Fibroblast of lung (primary cell): ENCODE results near the gene ZNF414. TPM values are rescaled to one million over a fixed set of nuclear protein-coding genes. Genes with fewer than 3 reads are reported as not detected.

Experiments used
- DNase-seq, 2 donors: peaks; one replicate each; pipeline versions ENCODE4 v3.0.0 to v3.0.0-alpha.2; 2010; ENCODE audit warnings: low read depth in 2 of 2
- H2AFZ ChIP-seq: 2 replicates; pipeline ENCODE4 v1.5.1; 2012; ENCODE audit warnings: low read length, control low read depth, inconsistent platforms
- H3K27ac ChIP-seq: 2 replicates; pipeline ENCODE4 v1.5.1; 2011; ENCODE audit warnings: low read length, control low read depth; ENCODE audit not compliant: insufficient read depth
- H3K27me3 ChIP-seq: 2 replicates; pipeline ENCODE4 v1.5.1; 2011; ENCODE audit warnings: mild to moderate bottlenecking, low read length; ENCODE audit not compliant: control insufficient read depth, insufficient read depth
- H3K36me3 ChIP-seq: 2 replicates; pipeline ENCODE4 v1.5.1; 2011; ENCODE audit warnings: low read length; ENCODE audit not compliant: control insufficient read depth, insufficient read depth
- H3K4me1 ChIP-seq: 2 replicates; pipeline ENCODE4 v1.5.1; 2011; ENCODE audit warnings: low read length; ENCODE audit not compliant: control insufficient read depth, insufficient read depth; ENCODE audit errors: extremely low read depth
- H3K4me2 ChIP-seq: 2 replicates; pipeline ENCODE4 v1.5.1; 2011; ENCODE audit warnings: low read length, control low read depth; ENCODE audit not compliant: insufficient read depth; ENCODE audit errors: extremely low read depth
- H3K4me3 ChIP-seq, 4 experiments: fragments of 200-600 bp in 1 of 4; sonication (generic) in 1 of 4; replicated peaks in 1 of 4; 2 replicates each; pipeline ENCODE4 v1.5.1; 2011 to 2016; ENCODE audit warnings: low read length in 4 of 4, low read depth in 3 of 4, mild to moderate bottlenecking in 3 of 4, control low read depth in 2 of 4, inconsistent platforms in 1 of 4, mixed read lengths in 1 of 4; ENCODE audit not compliant: insufficient read depth in 1 of 4; ENCODE audit errors: control extremely low read depth in 1 of 4
- H3K79me2 ChIP-seq: 2 replicates; pipeline ENCODE4 v1.5.1; 2012; ENCODE audit warnings: mild to moderate bottlenecking, low read length, inconsistent platforms; ENCODE audit not compliant: control insufficient read depth, insufficient read depth
- H3K9ac ChIP-seq: 2 replicates; pipeline ENCODE4 v1.5.1; 2011; ENCODE audit warnings: mild to moderate bottlenecking, low read length, control low read depth; ENCODE audit not compliant: insufficient read depth
- H3K9me3 ChIP-seq: 2 replicates; pipeline ENCODE4 v1.5.1; 2012; ENCODE audit warnings: low read depth, low read length; ENCODE audit not compliant: control insufficient read depth, insufficient read depth
- H4K20me1 ChIP-seq: 2 replicates; pipeline ENCODE4 v1.5.1; 2011; ENCODE audit warnings: low read length; ENCODE audit not compliant: control insufficient read depth, insufficient read depth; ENCODE audit errors: extremely low read depth
- EZH2 ChIP-seq: IDR thresholded peaks from 2 replicates; pipeline ENCODE4 v1.5.1; 2012; ENCODE audit warnings: low read length, control low read depth, mild to moderate bottlenecking; ENCODE audit errors: missing control alignments
- polyA plus RNA-seq, 2 donors: library from polyadenylated mRNA; depleted of rRNA in 1 of 2; stranded (reverse) in 1 of 2; unstranded in 1 of 2; fragments of >200 nt; gene quantifications; 2 replicates each; pipeline ENCODE4 v1.2.1, GENCODE V29; 2011 to 2012; ENCODE audit warnings: missing spikeins in 1 of 2
- total RNA-seq: library from RNA; depleted of rRNA; stranded (reverse); fragments of >200 nt; gene quantifications from 2 replicates; pipeline ENCODE4 v1.2.1, GENCODE V29; 2014
- TF ChIP-seq, protein P1 (sequence below), 2 donors: IDR thresholded peaks in 1 of 2; conservative IDR thresholded peaks in 1 of 2; 1 replicate in 1 of 2; 2 replicates in 1 of 2; pipeline ENCODE4 v1.5.1; 2011 to 2012; ENCODE audit warnings: low read length in 2 of 2, control low read depth in 1 of 2, inconsistent platforms in 1 of 2, low read depth in 1 of 2, mild to moderate bottlenecking in 1 of 2

ZNF414 gene
- total and polyA plus RNA-seq, 2 donors (not counting 1 experiment from before 2014, with no cell fraction given) = 3.4 to 4.0 TPM

GRCh38 chr19:8501981-8502380 lies 12.0 kb downstream of the ZNF414 start:
- Histone ChIP-seq H3K9me3 (no peaks in the 10 kb centered on the region), H3K27ac (no peak overlapping the region), H3K9ac (no peak overlapping the region), H3K79me2 (no peaks in the 10 kb centered on the region), H2AFZ (no peak overlapping the region), H3K4me1 (no peaks in the 10 kb centered on the region), H3K27me3 (no peaks in the 10 kb centered on the region), H3K4me3 (no peak overlapping the region), H3K4me2 (no peak overlapping the region), H3K36me3 (no peaks in the 10 kb centered on the region), H4K20me1 (no peaks in the 10 kb centered on the region)
- no peak for TF ChIP-seq EZH2
- TF ChIP-seq, protein P1, sequence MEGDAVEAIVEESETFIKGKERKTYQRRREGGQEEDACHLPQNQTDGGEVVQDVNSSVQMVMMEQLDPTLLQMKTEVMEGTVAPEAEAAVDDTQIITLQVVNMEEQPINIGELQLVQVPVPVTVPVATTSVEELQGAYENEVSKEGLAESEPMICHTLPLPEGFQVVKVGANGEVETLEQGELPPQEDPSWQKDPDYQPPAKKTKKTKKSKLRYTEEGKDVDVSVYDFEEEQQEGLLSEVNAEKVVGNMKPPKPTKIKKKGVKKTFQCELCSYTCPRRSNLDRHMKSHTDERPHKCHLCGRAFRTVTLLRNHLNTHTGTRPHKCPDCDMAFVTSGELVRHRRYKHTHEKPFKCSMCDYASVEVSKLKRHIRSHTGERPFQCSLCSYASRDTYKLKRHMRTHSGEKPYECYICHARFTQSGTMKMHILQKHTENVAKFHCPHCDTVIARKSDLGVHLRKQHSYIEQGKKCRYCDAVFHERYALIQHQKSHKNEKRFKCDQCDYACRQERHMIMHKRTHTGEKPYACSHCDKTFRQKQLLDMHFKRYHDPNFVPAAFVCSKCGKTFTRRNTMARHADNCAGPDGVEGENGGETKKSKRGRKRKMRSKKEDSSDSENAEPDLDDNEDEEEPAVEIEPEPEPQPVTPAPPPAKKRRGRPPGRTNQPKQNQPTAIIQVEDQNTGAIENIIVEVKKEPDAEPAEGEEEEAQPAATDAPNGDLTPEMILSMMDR (conservative IDR thresholded peaks at IDR 0.05 in 1 of 2, IDR thresholded peaks at IDR 0.05 in 1 of 2; ENCODE audit: low read depth in 1 of 2, low read length in 2 of 2) = no peak
- no peak for DNase-seq

DNA sequence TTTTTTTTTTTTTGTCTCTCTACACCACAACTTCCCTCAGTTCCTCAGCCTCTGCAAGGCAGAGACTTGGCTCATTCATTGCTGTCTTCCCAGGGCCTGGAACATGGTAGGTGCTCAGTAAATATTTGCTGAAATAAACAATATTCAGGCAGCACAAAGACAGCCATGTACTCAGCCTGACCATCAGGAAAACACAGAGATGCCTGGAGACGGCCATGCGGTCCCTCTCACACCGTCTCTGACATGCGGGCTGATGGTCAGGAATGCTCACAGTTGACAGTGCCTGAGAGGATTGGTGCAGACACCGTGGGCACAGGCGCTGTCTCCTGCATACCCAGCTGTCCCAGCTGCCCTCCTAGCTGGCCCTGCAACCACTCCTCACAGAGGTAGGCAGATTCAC lies 12.5 kb downstream of the ZNF414 start:
- Histone ChIP-seq H3K79me2 (no peaks in the 10 kb centered on the region), H3K27ac (no peak overlapping the region), H3K27me3 (no peaks in the 10 kb centered on the region), H3K4me3 (no peak overlapping the region), H3K4me2 (no peak overlapping the region), H3K4me1 (no peaks in the 10 kb centered on the region), H3K36me3 (no peaks in the 10 kb centered on the region), H4K20me1 (no peaks in the 10 kb centered on the region), H3K9me3 (no peaks in the 10 kb centered on the region), H2AFZ (no peak overlapping the region), H3K9ac (no peak overlapping the region)
- DNase-seq = no peak
- TF ChIP-seq, protein P1 (conservative IDR thresholded peaks at IDR 0.05 in 1 of 2, IDR thresholded peaks at IDR 0.05 in 1 of 2; ENCODE audit: low read depth in 1 of 2, low read length in 2 of 2) = no peak
- no peak for TF ChIP-seq EZH2

DNA sequence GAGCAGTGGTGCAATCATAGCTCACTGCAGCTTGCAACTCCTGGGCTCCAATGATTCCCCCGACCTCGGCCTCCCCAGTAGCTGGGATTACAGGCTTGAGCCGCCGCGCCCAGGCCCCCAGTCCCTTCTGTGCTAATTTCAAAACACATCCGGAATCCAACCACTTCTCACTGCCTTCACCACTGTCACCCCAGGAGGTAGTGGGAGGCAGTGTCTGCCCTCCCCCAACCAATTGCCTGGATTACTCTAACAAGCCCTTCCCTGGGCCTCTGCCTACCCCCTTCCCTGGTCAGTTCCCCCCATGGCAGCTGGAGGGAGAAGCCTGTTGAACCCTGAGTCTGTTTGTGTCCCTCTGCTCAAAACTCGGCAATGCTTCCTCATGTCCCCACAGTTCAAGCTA lies 13.8 kb downstream of the ZNF414 start:
- Histone ChIP-seq H3K27ac (no peak overlapping the region), H3K4me2 (no peak overlapping the region), H3K9ac (no peak overlapping the region), H3K36me3 (no peaks in the 10 kb centered on the region), H4K20me1 (no peaks in the 10 kb centered on the region), H3K4me3 (no peak overlapping the region), H3K27me3 (no peaks in the 10 kb centered on the region), H2AFZ (no peak overlapping the region), H3K4me1 (no peaks in the 10 kb centered on the region), H3K9me3 (no peaks in the 10 kb centered on the region), H3K79me2 (no peaks in the 10 kb centered on the region)
- DNase-seq = no peak
- TF ChIP-seq, protein P1 (conservative IDR thresholded peaks at IDR 0.05 in 1 of 2, IDR thresholded peaks at IDR 0.05 in 1 of 2; ENCODE audit: low read depth in 1 of 2, low read length in 2 of 2) = no peak
- no peak for TF ChIP-seq EZH2
